GM10266 (cell line): Measurements from ENCODE around the gene TTC3.

Source experiments
- DNase-seq: peaks from one replicate; pipeline ENCODE4 v3.0.0; 2012; ENCODE audit errors: extremely low spot score
- CTCF ChIP-seq: IDR thresholded peaks from 2 replicates; pipeline ENCODE4 v1.5.1; 2012; ENCODE audit warnings: mild to moderate bottlenecking, low read depth; ENCODE audit not compliant: control insufficient read depth, insufficient read depth; ENCODE audit errors: missing control alignments

TTC3 gene

GRCh38 chr21:37244501-37245095, 171.5 kb downstream of the TTC3 start:
- DNase-seq: no peak
- no peak for TF ChIP-seq CTCF

- DNase-seq: no peak
- TF ChIP-seq CTCF: no peak
Measured at GRCh38 chr21:37245151-37245550, 172.1 kb downstream of the TTC3 start.

- TF ChIP-seq CTCF: no peak
- DNase-seq: no peak
Measured at GRCh38 chr21:37248298-37248697, 175.2 kb downstream of the TTC3 start.

- no peak for TF ChIP-seq CTCF
- no peak for DNase-seq
Measured at GRCh38 chr21:37249112-37249904, 176.3 kb downstream of the TTC3 start.

- no peak for TF ChIP-seq CTCF
- DNase-seq: no peak
Measured at GRCh38 chr21:37251294-37251634, 178.2 kb downstream of the TTC3 start.
